ENCODE measurements around the gene IGLL5. TPM values are rescaled to one million over a fixed set of nuclear protein-coding genes. Genes with fewer than 3 reads are reported as not detected.

Gene IGLL5
- total and polyA plus RNA-seq, 2 of the 13 experiments (the other 11 are each of a cell fraction or from before 2014, with no cell fraction given): not detected

GRCh38 chr22:22919041-22919440 is 31.4 kb downstream of the IGLL5 start:
- Histone ChIP-seq H3K27me3 (ENCODE audit: control insufficient read depth in 1 of 2, insufficient read depth in 2 of 2, low read length in 2 of 2) (peaks cover 1 to 53% of the 10 kb centered on the region in 2 experiments), H3K4me2 (ENCODE audit: low read depth, low read length) (no peak overlapping the region), H2AFZ (ENCODE audit: low read length) (no peak overlapping the region), H4K20me1 (ENCODE audit: insufficient read depth, low read length) (no peaks in the 10 kb centered on the region), H3K9me3 (ENCODE audit: low read length) (no peaks in the 10 kb centered on the region), H3K9ac (ENCODE audit: insufficient read depth, low read depth, low read length) (no peak overlapping the region), H3K27ac (ENCODE audit: extremely low read length, insufficient read depth, low read length) (no peak overlapping the region), H3K4me3 (replicated peaks in 1 of 3; ENCODE audit: insufficient read depth in 1 of 3, low read depth in 2 of 3, low read length in 3 of 3) (no peak overlapping the region), H3K36me3 (replicated peaks in 1 of 2; ENCODE audit: control insufficient read depth in 1 of 2, insufficient read depth in 2 of 2, low read length in 2 of 2) (no peaks in the 10 kb centered on the region), H3K79me2 (ENCODE audit: insufficient read depth, low read length) (no peaks in the 10 kb centered on the region), H3K4me1 (ENCODE audit: insufficient read depth, low read length) (peaks cover 23% of the 10 kb centered on the region)
- in situ Hi-C loops (cut with HindIII; ENCODE audit: extremely low pct_ligation_motif_present, low pct_unique_long_range_greater_than_20kb): no loop called here
- ATAC-seq (no peak), FAIRE-seq (no peak), DNase-seq (ENCODE audit: low spot score) (no peak)
- 23% methylated on average over 7 of the region's 7 CpGs for WGBS (ENCODE audit: low lambda C conversion rate)
- BruUV-seq (replicated peaks): no TSS peak
- ChIA-PET CTCF (ENCODE audit: low intra/inter-chr PET ratio, low total read pairs) (no interaction called here), POLR2A (no interaction called here)
- intact Hi-C loops (cut with micrococcal nuclease; ENCODE audit: unreplicated experiment): no loop called here
- TF ChIP-seq ZBTB49 (CRISPR knock-in tag; IDR thresholded peaks at IDR 0.05; ENCODE audit: borderline replicate concordance) (no peak), ETV6 (CRISPR knock-in tag; conservative IDR thresholded peaks at IDR 0.05) (no peak)

GRCh38 chr22:22920104-22920654 is 32.6 kb downstream of the IGLL5 start:
- Histone ChIP-seq H2AFZ (ENCODE audit: low read length) (no peak overlapping the region), H3K4me3 (replicated peaks in 1 of 3; ENCODE audit: insufficient read depth in 1 of 3, low read depth in 2 of 3, low read length in 3 of 3) (no peak overlapping the region), H3K4me1 (ENCODE audit: insufficient read depth, low read length) (peaks cover 22% of the 10 kb centered on the region), H3K36me3 (replicated peaks in 1 of 2; ENCODE audit: control insufficient read depth in 1 of 2, insufficient read depth in 2 of 2, low read length in 2 of 2) (no peaks in the 10 kb centered on the region), H3K27ac (ENCODE audit: extremely low read length, insufficient read depth, low read length) (no peak overlapping the region), H3K4me2 (ENCODE audit: low read depth, low read length) (no peak overlapping the region), H3K79me2 (ENCODE audit: insufficient read depth, low read length) (no peaks in the 10 kb centered on the region), H3K9me3 (ENCODE audit: low read length) (no peaks in the 10 kb centered on the region), H3K27me3 (ENCODE audit: control insufficient read depth in 1 of 2, insufficient read depth in 2 of 2, low read length in 2 of 2) (peaks cover 1 to 48% of the 10 kb centered on the region in 2 experiments), H4K20me1 (ENCODE audit: insufficient read depth, low read length) (no peaks in the 10 kb centered on the region), H3K9ac (ENCODE audit: insufficient read depth, low read depth, low read length) (no peak overlapping the region)
- ChIA-PET CTCF (ENCODE audit: low intra/inter-chr PET ratio, low total read pairs) (no interaction called here), POLR2A (no interaction called here)
- BruUV-seq (replicated peaks): no TSS peak
- no peak for DNase-seq (ENCODE audit: low spot score)
- in situ Hi-C loops (cut with HindIII; ENCODE audit: extremely low pct_ligation_motif_present, low pct_unique_long_range_greater_than_20kb): no loop called here
- WGBS (ENCODE audit: low lambda C conversion rate): 82% methylated on average over 2 of the region's 7 CpGs
- intact Hi-C loops (cut with micrococcal nuclease; ENCODE audit: unreplicated experiment): no loop called here
- no peak for FAIRE-seq
- ATAC-seq: no peak
- no peak for TF ChIP-seq ZSCAN29 (CRISPR knock-in tag; conservative IDR thresholded peaks at IDR 0.05)
- no peak for TF ChIP-seq CENPX (CRISPR knock-in tag; IDR thresholded peaks at IDR 0.05)
- TF ChIP-seq ZNF746 (CRISPR knock-in tag; IDR thresholded peaks at IDR 0.05): no peak
- TF ChIP-seq ZBTB37 (CRISPR knock-in tag; IDR thresholded peaks at IDR 0.05): no peak
- no peak for TF ChIP-seq TOPORS (CRISPR knock-in tag; IDR thresholded peaks at IDR 0.05)
- TF ChIP-seq ADNP (CRISPR knock-in tag; IDR thresholded peaks at IDR 0.05): no peak
- no peak for TF ChIP-seq ZSCAN12 (CRISPR knock-in tag; IDR thresholded peaks at IDR 0.05)
- TF ChIP-seq ZNF644 (CRISPR knock-in tag; IDR thresholded peaks at IDR 0.05; ENCODE audit: low read depth): no peak
- no peak for TF ChIP-seq PATZ1 (CRISPR knock-in tag; IDR thresholded peaks at IDR 0.05)
- TF ChIP-seq ZNF839 (CRISPR knock-in tag; IDR thresholded peaks at IDR 0.05; ENCODE audit: borderline replicate concordance): no peak
- no peak for TF ChIP-seq NR3C1 (CRISPR knock-in tag; IDR thresholded peaks at IDR 0.05)
- no peak for TF ChIP-seq GFI1 (CRISPR knock-in tag; IDR thresholded peaks at IDR 0.05; ENCODE audit: borderline replicate concordance)
